ENCODE measurements around the gene C1orf21.

The C1orf21 gene

DNA sequence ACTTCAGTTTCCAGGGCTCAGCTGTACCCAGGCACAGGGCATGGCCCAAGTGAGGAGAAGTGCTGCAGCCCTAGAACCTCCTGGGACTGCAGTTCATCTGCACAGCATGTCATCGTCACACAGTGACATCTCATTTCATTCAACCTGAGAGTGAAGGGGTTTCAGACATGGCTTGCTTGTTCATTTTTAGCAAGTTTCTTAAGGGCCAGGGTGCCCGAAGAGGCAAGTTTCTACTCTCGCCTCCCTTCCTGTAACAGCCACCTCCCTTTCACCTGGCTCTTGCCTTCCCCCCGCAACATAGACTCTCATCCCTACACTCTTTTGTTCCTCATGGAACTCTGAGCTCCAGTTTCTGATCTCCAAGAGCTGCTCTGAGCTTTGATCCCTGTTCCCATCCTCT, 108.1 kb downstream of the C1orf21 start:
- TF ChIP-seq Cebpa-rat (IDR thresholded peaks at IDR 0.05), result no peak
- peaks cover 0 to 6% (median 0%) of the 10 kb centered on the region in 11 experiments; a peak in 4 of 22 replicates for H3K36me3 ChIP-seq
- H3K27ac ChIP-seq, result no peak overlapping the region
- H3K4me2 ChIP-seq, result no peak overlapping the region
- no peak overlapping the region for H3K9ac ChIP-seq
- H3K4me1 ChIP-seq, result peaks cover 13 to 48% (median 15%) of the 10 kb centered on the region in 10 experiments
- H3K27me3 ChIP-seq, result no peaks in the 10 kb centered on the region
- H4K20me1 ChIP-seq, result peaks cover 0 to 8% (median 0%) of the 10 kb centered on the region in 11 experiments; a peak in 1 of 22 replicates
- no peak overlapping the region for H3K4me3 ChIP-seq
- no peaks in the 10 kb centered on the region for H3K9me3 ChIP-seq (replicated peaks in 1 of 11)

DNA sequence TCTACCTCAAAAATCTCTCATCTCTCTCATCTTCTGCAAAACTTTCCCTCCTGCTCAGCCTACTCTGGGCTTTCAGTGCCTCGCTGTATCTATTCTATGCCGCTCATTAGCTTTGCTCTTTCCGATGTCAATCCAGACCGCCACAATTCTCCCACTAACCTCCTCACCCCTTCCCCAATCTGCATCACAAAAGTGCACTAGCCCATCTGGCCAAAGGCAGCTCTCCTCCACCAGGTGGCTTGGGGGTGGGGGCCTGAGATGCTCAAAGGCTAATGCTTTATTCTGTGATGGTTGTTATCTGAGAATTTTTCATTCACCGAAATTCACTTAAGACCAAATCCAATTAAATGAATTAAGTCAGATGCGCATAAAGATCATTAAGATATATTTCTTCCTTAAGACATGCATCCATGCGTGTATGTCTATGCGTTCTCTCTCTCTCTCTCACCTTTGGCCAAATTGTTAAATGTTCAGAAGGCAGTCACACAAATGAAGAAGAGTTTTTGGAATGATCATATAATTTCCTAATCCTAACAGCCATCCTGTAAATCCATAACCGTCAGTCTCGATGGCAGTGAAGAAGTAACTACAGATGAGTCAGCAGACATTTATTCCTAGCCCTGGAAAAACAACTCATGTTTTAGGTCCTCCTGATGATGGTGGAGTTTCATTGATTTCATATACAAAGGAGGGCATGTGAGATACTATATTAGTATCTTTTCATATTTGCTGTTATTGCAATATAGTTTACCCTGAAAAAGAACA, 111.3 kb downstream of the C1orf21 start:
- Histone ChIP-seq H3K27ac (no peak overlapping the region), H3K9me3 (replicated peaks in 1 of 11) (no peaks in the 10 kb centered on the region), H3K4me2 (peak overlapping the region in 1 of 11 experiments; percentile 51; a peak in 2 of 22 replicates), H4K20me1 (peaks cover 0 to 8% (median 0%) of the 10 kb centered on the region in 11 experiments; a peak in 1 of 22 replicates), H3K27me3 (no peaks in the 10 kb centered on the region), H3K9ac (no peak overlapping the region), H3K4me1 (peaks cover 0 to 18% (median 0%) of the 10 kb centered on the region in 10 experiments; a peak in 4 of 20 replicates), H3K4me3 (no peak overlapping the region), H3K36me3 (peaks cover 0 to 10% (median 0%) of the 10 kb centered on the region in 11 experiments; a peak in 4 of 22 replicates)
- TF ChIP-seq Cebpa-rat (IDR thresholded peaks at IDR 0.05), result no peak

DNA sequence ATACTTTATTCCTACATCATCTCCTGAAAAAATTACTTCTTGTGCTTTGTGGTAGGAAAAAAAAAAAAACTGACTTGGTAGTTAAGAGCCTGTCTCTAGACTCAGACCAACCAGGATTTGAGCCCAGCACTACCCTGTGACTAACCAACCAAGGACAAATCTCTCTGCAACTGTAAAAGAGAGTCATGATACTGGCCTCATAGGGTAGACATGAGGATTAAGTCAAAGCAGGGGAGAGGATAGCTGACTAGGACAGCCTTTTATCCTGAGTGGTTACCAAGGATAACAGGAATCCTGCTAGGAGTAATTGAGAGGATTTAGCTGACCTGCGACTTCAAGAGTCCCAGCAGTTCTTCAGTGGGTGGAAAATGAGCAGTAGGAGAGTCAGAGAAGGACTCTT, 112.8 kb downstream of the C1orf21 start:
- Histone ChIP-seq H3K4me2 (no peak overlapping the region), H3K27me3 (no peaks in the 10 kb centered on the region), H4K20me1 (peaks cover 0 to 8% (median 0%) of the 10 kb centered on the region in 11 experiments; a peak in 1 of 22 replicates), H3K4me3 (no peak overlapping the region), H3K36me3 (peaks cover 0 to 10% (median 0%) of the 10 kb centered on the region in 11 experiments; a peak in 4 of 22 replicates), H3K4me1 (peaks cover 0 to 13% (median 0%) of the 10 kb centered on the region in 10 experiments; a peak in 4 of 20 replicates), H3K9me3 (replicated peaks in 1 of 11) (no peaks in the 10 kb centered on the region), H3K9ac (no peak overlapping the region), H3K27ac (no peak overlapping the region)
- TF ChIP-seq Cebpa-rat (IDR thresholded peaks at IDR 0.05), result no peak

DNA sequence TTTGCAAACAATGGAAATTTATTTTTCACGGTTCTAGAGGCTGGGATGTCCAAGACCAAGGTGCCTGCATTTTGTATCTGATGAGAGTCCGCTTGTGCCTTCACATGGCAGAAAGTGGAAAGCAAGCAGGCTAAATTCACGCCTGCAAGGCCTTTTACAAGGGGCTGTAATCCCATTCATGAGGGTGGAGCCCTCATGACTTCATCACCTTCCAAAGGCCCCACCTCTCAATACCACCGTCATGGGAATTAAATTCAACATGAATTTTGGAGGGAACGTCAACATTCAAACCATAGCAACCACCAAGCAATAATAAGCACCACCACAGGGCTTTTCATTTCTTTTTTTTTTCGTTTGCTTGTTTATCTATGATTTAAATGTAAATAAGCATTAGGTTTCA, 115.3 kb downstream of the C1orf21 start:
- TF ChIP-seq Cebpa-rat (IDR thresholded peaks at IDR 0.05), result no peak
- H3K27me3 ChIP-seq, result no peaks in the 10 kb centered on the region
- H3K4me2 ChIP-seq, result no peak overlapping the region
- H3K9me3 ChIP-seq (replicated peaks in 1 of 11), result no peaks in the 10 kb centered on the region
- H3K4me1 ChIP-seq, result peaks cover 0 to 31% (median under 1%) of the 10 kb centered on the region in 10 experiments; a peak in 9 of 20 replicates
- H3K4me3 ChIP-seq, result no peak overlapping the region
- peaks cover 0 to 4% (median 0%) of the 10 kb centered on the region in 11 experiments; a peak in 1 of 22 replicates for H3K36me3 ChIP-seq
- no peak overlapping the region for H3K27ac ChIP-seq
- H3K9ac ChIP-seq, result no peak overlapping the region
- no peaks in the 10 kb centered on the region for H4K20me1 ChIP-seq

DNA sequence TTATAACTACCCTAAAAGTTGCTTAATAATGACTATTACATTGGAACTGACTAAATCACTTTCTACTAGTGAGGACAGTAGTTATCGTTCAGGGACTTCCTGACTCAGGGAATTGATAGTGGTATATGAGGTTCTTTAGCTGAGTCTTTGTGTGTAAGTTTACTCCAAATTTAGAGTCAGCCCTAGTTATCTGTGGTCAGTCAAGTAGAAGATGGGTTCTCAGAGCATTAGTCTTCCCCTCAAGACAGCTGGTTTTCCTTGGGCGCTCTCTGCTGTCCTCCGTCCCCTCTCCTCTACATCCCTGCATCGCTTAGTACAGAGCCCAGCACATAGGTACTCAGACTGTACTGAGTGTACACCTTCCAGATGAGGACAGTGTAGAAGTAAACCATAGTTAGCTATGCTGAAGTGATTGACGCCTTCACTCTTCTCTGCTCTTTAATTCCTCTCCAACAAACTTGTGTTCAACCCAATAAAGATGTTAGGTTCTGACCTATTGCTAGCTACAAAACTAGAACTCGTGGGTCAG, 116.5 kb downstream of the C1orf21 start:
- Histone ChIP-seq H3K4me2 (no peak overlapping the region), H3K9me3 (replicated peaks in 1 of 11) (no peaks in the 10 kb centered on the region), H3K27ac (no peak overlapping the region), H3K27me3 (no peaks in the 10 kb centered on the region), H3K4me1 (peaks cover 0 to 37% (median 7%) of the 10 kb centered on the region in 10 experiments; a peak in 12 of 20 replicates), H3K36me3 (peaks cover 0 to 4% (median 0%) of the 10 kb centered on the region in 11 experiments; a peak in 1 of 22 replicates), H3K4me3 (no peak overlapping the region), H4K20me1 (no peaks in the 10 kb centered on the region), H3K9ac (no peak overlapping the region)
- no peak for TF ChIP-seq Cebpa-rat (IDR thresholded peaks at IDR 0.05)

DNA sequence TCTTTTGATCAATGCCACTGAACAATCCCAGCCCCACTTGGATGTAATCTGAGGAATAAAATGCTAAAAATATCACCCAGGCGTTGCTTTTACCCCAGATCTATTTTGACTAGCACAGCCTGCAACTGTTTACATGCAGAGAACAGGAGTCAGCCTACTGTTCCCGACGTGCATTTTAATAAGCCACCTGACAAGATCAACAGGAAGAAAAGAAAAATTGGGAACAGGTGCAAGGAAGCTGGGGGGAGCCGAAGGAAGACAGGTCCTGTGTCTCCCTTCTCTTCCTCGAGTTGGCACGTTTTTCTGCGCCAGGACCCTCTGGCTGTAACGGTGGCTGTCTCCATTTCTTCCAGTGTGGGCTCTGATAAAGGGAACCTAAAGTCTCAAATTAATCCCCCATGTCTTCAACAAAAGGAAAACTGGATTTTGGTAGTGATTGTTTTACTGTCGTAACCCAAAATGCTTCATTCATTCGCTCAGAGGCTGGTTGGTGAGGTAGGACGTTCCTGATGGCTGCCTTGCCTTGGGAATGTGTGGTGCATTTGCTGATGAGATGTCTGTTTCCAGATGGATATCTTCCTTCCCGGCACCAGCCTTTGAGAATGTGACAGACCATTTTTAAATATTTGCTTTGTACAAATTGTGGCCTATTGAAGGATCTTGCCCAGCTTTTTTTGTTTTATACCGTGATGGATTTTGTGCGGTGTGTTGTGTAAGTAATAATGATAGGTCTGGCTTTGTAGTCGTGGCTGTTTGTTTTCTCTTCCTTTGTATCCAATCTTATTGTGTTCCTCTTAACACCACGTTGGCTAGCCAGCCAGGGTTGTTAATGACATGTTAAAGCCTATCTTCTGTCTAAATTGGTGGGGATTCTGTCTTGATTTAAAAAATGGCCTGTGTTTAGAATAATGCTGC, 117.5 kb downstream of the C1orf21 start:
- no peaks in the 10 kb centered on the region for H3K27me3 ChIP-seq
- no peak overlapping the region for H3K4me2 ChIP-seq
- H4K20me1 ChIP-seq, result no peaks in the 10 kb centered on the region
- no peak for TF ChIP-seq Cebpa-rat (IDR thresholded peaks at IDR 0.05)
- peaks cover 0 to 6% (median 0%) of the 10 kb centered on the region in 11 experiments; a peak in 4 of 22 replicates for H3K36me3 ChIP-seq
- H3K4me3 ChIP-seq, result no peak overlapping the region
- no peak overlapping the region for H3K9ac ChIP-seq
- H3K4me1 ChIP-seq, result peaks cover 0 to 31% (median 7%) of the 10 kb centered on the region in 10 experiments; a peak in 12 of 20 replicates
- no peak overlapping the region for H3K27ac ChIP-seq
- H3K9me3 ChIP-seq (replicated peaks in 1 of 11), result no peaks in the 10 kb centered on the region

DNA sequence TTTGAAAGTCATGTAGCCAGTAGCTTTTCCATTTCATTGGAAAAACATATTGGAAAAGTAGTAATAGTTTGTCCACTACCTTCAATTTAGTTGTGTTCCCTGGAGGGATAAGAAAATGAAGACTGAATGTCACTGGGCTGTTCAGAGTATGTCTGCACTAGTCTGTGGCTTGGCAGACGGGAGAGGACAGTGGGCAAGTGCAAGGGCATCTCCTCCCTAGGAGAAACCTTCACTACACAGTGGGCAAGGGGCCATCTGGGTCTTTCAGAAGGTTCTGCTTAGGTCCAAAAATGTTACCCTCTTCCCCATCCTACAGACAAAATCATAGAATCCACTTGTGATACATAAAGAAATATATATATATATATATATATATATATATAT, 118.1 kb downstream of the C1orf21 start:
- H3K27ac ChIP-seq, result no peak overlapping the region
- no peak overlapping the region for H3K4me3 ChIP-seq
- H3K4me2 ChIP-seq, result no peak overlapping the region
- no peaks in the 10 kb centered on the region for H3K9me3 ChIP-seq (replicated peaks in 1 of 11)
- peaks cover 0 to 12% (median 0%) of the 10 kb centered on the region in 11 experiments; a peak in 5 of 22 replicates for H3K36me3 ChIP-seq
- H3K9ac ChIP-seq, result no peak overlapping the region
- H4K20me1 ChIP-seq, result no peaks in the 10 kb centered on the region
- no peaks in the 10 kb centered on the region for H3K27me3 ChIP-seq
- H3K4me1 ChIP-seq, result peaks cover 0 to 31% (median 7%) of the 10 kb centered on the region in 10 experiments; a peak in 12 of 20 replicates
- no peak for TF ChIP-seq Cebpa-rat (IDR thresholded peaks at IDR 0.05)

DNA sequence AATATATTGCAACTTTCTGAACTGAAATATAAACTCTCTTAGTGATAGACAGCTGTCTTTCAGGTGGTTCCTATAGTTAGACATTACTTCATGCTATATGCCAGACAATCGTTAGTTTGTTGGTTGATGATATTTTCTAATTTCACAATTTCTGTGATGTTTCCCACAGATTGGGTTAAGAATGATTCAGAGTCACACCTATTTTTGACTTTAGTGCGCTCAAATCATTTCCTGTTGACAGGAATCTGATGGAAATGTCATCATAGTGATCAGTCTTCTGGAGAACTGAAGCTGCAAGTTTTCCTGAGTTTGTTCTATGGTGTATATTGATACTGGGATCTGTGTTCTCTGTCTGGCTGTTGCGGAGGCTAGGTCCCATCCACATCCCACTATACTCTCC, 119.7 kb downstream of the C1orf21 start:
- Histone ChIP-seq H4K20me1 (no peaks in the 10 kb centered on the region), H3K4me2 (peak overlapping the region in 5 of 11 experiments; percentile 6 to 37 (median 27); a peak in 4 of 22 replicates), H3K4me1 (peaks cover 0 to 31% (median 7%) of the 10 kb centered on the region in 10 experiments; a peak in 12 of 20 replicates), H3K4me3 (no peak overlapping the region), H3K9me3 (replicated peaks in 1 of 11) (no peaks in the 10 kb centered on the region), H3K9ac (no peak overlapping the region), H3K27ac (no peak overlapping the region), H3K27me3 (no peaks in the 10 kb centered on the region), H3K36me3 (peaks cover 0 to 28% (median 0%) of the 10 kb centered on the region in 11 experiments; a peak in 6 of 22 replicates)
- TF ChIP-seq Cebpa-rat (IDR thresholded peaks at IDR 0.05), result no peak

All from BLaER1 treated with 17β-estradiol and CSF1 and Interleukin-3, amounts not matched to agents 10 nM and 100 nM (cell line).